ENCODE data around the gene PRKCD.

DNA sequence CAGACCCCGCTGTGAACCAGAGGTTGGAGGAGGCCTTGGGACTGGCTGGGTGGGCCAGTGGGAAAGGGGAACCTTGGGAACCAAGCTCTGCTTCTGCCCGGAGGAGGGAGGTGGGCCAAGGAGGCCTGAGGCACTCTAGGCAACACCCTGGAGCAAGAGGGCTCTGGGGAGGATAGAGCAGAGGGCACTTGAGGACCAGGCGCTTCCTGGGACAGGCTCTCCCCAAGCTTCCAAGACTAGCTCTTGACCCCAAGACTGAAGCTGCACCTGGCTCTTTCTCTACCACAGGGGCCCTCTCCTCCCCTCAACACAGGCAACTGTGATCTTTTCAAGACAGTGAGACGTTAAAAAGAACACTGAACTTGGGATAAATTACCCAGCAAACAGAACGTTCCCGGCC, 74.5 kb downstream of the PRKCD start:
- TF ChIP-seq POLR2AphosphoS5 (IDR thresholded peaks at IDR 0.05) = no peak
- no peak for TF ChIP-seq CTCF (IDR thresholded peaks at IDR 0.05)
- TF ChIP-seq POLR2A (IDR thresholded peaks at IDR 0.05) = no peak

Data from sigmoid colon (tissue), 4 donors.